ENCODE measurements around the gene POM121C. TPM values are rescaled to one million over a fixed set of nuclear protein-coding genes. Genes with fewer than 3 reads are reported as not detected.
"Not testable (repeated sequence)": the region's sequence is repeated elsewhere in the genome, so short reads cannot be mapped to it uniquely, and the experiment has no call there.

Gene POM121C
- total RNA-seq, 1 experiment from 2014 or later, result 72.7 TPM

DNA sequence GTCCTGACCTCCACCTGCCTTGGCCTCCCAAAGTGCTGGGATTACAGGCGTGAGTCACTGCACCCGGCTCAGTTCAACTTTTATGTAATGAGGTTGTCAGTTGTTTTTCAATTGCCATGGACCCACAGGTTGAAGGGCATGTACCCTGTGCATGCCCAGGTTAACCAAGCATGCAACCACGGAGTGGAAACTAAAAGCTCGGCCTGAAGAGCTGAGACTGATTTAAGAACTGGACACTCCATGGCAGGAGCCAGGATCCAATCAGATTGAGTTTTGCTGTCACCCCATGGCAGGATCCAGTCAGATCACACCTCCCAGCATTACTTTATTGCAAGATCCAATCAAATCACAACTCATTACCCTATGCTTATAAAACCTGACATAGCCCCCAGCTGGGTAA, 22.9 kb upstream of the POM121C start:
- H3K4me1 ChIP-seq (ENCODE audit: insufficient read depth, low read length); H4K8ac ChIP-seq (replicated peaks; ENCODE audit: insufficient read length, low read depth, low read length); H3K23me2 ChIP-seq (ENCODE audit: insufficient read length, low read depth, low read length, poor library complexity, severe bottlenecking); H3K27ac Mint-ChIP-seq; H3K18ac ChIP-seq (ENCODE audit: insufficient read length, low read depth, low read length); H3T11ph ChIP-seq (ENCODE audit: low read length); H3K79me1 ChIP-seq (ENCODE audit: insufficient read depth, low read depth, low read length, poor library complexity, severe bottlenecking); H3K9me3 ChIP-seq (ENCODE audit: control insufficient read depth, low read depth, low read length); H3K9me3 Mint-ChIP-seq; H3K9ac ChIP-seq (ENCODE audit: extremely low read depth, insufficient read length, low read length); H2BK120ac ChIP-seq (ENCODE audit: low read depth, low read length, poor library complexity, severe bottlenecking); H3K27ac ChIP-seq (ENCODE audit: insufficient read length, low read depth, low read length); H3K4me3 Mint-ChIP-seq; H2BK5ac ChIP-seq (ENCODE audit: insufficient read length, low read length); H2AFZ ChIP-seq (ENCODE audit: low read length); H4K20me1 ChIP-seq (ENCODE audit: control insufficient read depth, insufficient read depth, insufficient read length); H2BK15ac ChIP-seq (ENCODE audit: low read depth, low read length); H2BK12ac ChIP-seq (ENCODE audit: insufficient read length, low read depth, low read length); H3K27me3 ChIP-seq (ENCODE audit: insufficient read depth, low read length); H4K91ac ChIP-seq (ENCODE audit: insufficient read length, low read depth, low read length); H3K56ac ChIP-seq (ENCODE audit: insufficient read length, low read depth, low read length); H3K4me1 Mint-ChIP-seq; H4K5ac ChIP-seq (ENCODE audit: insufficient read length, low read depth, low read length); H3K27me3 Mint-ChIP-seq (ENCODE audit: low read depth); H3K4me2 ChIP-seq (ENCODE audit: insufficient read depth, insufficient read length, low read length); H2AK5ac ChIP-seq (ENCODE audit: insufficient read length, low read length); H3K23ac ChIP-seq (ENCODE audit: insufficient read length, low read depth, low read length); H3K4ac ChIP-seq (ENCODE audit: low read depth, low read length); H2BK20ac ChIP-seq (ENCODE audit: low read depth, low read length, poor library complexity, severe bottlenecking); H3K79me2 ChIP-seq (ENCODE audit: insufficient read depth, low read length); DNase-seq; H3K14ac ChIP-seq (ENCODE audit: insufficient read depth, low read length): not testable (repeated sequence)
- H3K36me3 Mint-ChIP-seq (ENCODE audit: insufficient read depth in 1 of 3, low read depth in 3 of 3), result peaks cover 4 to 12% (median 7%) of the 10 kb centered on the region in 3 experiments
- WGBS (ENCODE audit: extremely low coverage, insufficient read length, low lambda C conversion rate), result no CpG with 5 or more reads among the region's 4 CpGs

- no CpG with 5 or more reads among the region's 6 CpGs for whole genome bisulfite sequencing (ENCODE audit: extremely low coverage, insufficient read length, low lambda C conversion rate)
Measured at GRCh38 chr7:75492020-75492419, 5.9 kb upstream of the POM121C start, which contains the start of gene SPDYE5. Gene SPDYE5 (plus strand): TSS chr7:75492320. CDS start chr7:75494048, 1,728 bp downstream.

More at GRCh38 chr7:75492020-75492419, 5.9 kb upstream of the POM121C start, which contains the start of gene SPDYE5:
- not testable (repeated sequence) for H4K20me1 ChIP-seq (ENCODE audit: control insufficient read depth, insufficient read depth, insufficient read length); H3K4me3 Mint-ChIP-seq; H2BK12ac ChIP-seq (ENCODE audit: insufficient read length, low read depth, low read length); H3K9me3 Mint-ChIP-seq; H3K23me2 ChIP-seq (ENCODE audit: insufficient read length, low read depth, low read length, poor library complexity, severe bottlenecking); H3K9ac ChIP-seq (ENCODE audit: extremely low read depth, insufficient read length, low read length); H3K27ac ChIP-seq (ENCODE audit: insufficient read length, low read depth, low read length); H2BK5ac ChIP-seq (ENCODE audit: insufficient read length, low read length); H2AK5ac ChIP-seq (ENCODE audit: insufficient read length, low read length); H2BK15ac ChIP-seq (ENCODE audit: low read depth, low read length); H3K4me1 ChIP-seq (ENCODE audit: insufficient read depth, low read length); H3K4ac ChIP-seq (ENCODE audit: low read depth, low read length); H2BK20ac ChIP-seq (ENCODE audit: low read depth, low read length, poor library complexity, severe bottlenecking); H3K9me3 ChIP-seq (ENCODE audit: control insufficient read depth, low read depth, low read length); H4K8ac ChIP-seq (replicated peaks; ENCODE audit: insufficient read length, low read depth, low read length); H3K56ac ChIP-seq (ENCODE audit: insufficient read length, low read depth, low read length); H3K79me2 ChIP-seq (ENCODE audit: insufficient read depth, low read length); H2AFZ ChIP-seq (ENCODE audit: low read length); H3K4me2 ChIP-seq (ENCODE audit: insufficient read depth, insufficient read length, low read length); H3K27me3 Mint-ChIP-seq (ENCODE audit: low read depth); DNase-seq; H3K18ac ChIP-seq (ENCODE audit: insufficient read length, low read depth, low read length); H3K36me3 Mint-ChIP-seq (ENCODE audit: insufficient read depth in 1 of 3, low read depth in 3 of 3); H4K5ac ChIP-seq (ENCODE audit: insufficient read length, low read depth, low read length); H3K27ac Mint-ChIP-seq; H4K91ac ChIP-seq (ENCODE audit: insufficient read length, low read depth, low read length); H3K4me1 Mint-ChIP-seq; H3K23ac ChIP-seq (ENCODE audit: insufficient read length, low read depth, low read length); H3K14ac ChIP-seq (ENCODE audit: insufficient read depth, low read length); H3K79me1 ChIP-seq (ENCODE audit: insufficient read depth, low read depth, low read length, poor library complexity, severe bottlenecking); H3K27me3 ChIP-seq (ENCODE audit: insufficient read depth, low read length); H2BK120ac ChIP-seq (ENCODE audit: low read depth, low read length, poor library complexity, severe bottlenecking); H3T11ph ChIP-seq (ENCODE audit: low read length)

All from H9 (cell line).